Activated CD4-positive, alpha-beta T cell treated with anti-CD3 and anti-CD28 coated beads, Interleukin-2, amount 50 U/mL, for 16 hours (primary cell): Measurements from ENCODE around the gene TTC34.

Experiments used
- DNase-seq: peaks from one replicate; pipeline ENCODE4 v3.0.0-alpha.2; 2020

The TTC34 gene

DNA sequence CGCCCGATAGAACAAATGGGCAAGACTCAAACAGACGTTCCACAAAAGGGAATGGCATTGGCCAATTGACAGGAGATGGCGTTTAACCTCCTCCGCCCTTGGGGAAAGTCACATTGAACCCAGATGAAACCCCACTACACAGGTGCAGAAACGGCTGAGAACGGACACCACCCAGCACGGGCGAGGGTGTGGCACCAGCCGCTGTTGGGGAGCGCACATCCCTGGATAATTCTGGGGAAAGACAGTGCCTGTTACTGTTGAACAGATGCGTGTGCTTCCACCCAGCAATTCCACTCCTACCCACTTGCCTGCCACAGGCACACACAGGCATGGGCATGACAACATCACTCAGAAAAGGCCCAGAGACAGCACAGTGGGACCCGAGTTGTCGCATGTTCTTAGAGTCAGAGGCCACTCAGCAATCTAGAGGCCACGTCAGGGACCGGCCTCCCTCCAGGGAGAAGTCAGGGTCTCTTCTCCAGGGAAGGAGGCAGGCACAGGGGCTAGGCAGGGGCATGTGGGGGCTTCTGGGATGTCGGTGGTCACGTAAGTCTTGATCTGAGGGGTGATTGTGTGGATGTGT is 199.7 kb downstream of the TTC34 start:
- no peak for DNase-seq

GRCh38 chr1:2598329-2598931 is 203.1 kb downstream of the TTC34 start:
- no peak for DNase-seq

DNA sequence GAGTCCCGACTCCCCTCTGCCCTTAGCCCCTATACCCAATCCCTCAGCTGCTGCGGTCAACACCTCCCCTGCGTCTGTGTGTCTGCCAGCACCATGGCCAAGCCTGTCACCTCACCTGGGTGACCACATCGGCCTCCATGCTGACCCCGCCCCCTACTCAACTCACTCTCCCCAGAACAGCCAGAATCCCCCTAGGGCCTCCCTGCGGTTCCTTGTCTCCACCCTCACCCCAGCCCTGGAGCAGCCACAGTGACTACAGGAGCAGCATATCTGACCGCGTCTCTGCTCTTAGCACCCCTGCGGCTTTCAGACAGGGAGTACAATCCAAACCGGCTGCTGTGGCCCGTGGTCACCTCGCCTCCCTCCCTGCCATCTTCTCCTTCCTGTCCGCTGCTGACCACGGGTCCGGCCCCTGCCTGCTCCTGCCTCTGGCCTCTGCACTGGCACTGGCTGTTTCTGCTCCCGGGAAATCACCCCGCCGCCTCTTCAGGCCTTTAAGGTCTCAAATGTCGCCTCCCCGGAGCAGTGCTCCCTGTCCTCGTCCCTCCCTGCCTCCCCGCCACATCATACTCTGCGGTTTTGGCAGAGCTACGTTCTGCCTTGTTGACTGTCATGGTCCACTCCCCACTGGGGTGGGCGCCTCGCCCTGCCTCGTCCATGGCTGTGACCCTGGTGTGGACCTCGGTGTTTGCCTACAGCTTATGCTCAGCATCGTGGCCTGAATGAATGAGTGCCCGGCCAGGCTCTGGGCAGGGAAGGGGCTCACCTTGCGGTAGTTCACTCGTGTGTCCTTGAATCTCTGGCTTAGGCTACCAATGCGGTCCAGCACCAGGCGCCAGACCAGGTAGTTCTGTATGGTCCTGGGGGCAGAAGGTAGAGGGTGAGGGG is 203.8 kb downstream of the TTC34 start:
- no peak for DNase-seq

DNA sequence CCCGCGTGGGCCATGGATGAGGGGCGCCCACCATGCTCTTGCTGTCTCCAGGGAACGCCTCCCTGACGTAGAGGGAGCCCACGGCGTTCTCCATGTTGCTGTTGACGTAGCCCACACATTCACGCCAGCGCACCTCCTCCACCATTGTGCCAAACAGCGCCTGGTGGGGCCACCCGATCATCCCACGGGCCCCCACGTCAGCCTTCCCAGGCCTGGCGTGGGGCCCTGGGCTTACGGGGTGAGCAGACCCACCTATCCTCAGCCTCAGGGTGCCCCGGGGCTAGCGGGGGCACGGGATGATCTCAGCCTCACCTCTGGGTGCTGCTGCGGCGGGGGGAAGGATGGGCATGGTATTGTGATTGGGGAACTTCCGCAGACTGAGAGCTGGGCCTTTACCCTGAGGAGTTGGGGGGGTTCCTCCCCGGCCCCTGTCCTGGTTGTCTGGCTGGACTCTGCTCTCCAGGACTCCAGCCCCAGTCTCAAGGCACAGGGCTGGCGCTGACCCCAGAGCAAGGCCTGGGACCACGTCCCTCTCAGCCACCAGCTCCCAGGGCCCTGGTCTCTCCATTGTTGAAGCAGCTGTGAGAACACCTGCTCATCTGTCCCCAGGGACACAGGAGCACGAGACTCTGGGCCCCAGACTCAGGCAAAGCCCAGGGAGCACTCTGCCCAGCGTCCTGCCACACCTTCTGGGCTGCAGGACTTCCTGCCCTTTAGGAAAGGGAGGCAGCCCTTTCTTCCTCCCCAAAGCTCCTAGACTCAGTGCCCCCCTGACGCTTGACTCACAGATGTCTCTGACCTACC is 204.8 kb downstream of the TTC34 start:
- DNase-seq: no peak

DNA sequence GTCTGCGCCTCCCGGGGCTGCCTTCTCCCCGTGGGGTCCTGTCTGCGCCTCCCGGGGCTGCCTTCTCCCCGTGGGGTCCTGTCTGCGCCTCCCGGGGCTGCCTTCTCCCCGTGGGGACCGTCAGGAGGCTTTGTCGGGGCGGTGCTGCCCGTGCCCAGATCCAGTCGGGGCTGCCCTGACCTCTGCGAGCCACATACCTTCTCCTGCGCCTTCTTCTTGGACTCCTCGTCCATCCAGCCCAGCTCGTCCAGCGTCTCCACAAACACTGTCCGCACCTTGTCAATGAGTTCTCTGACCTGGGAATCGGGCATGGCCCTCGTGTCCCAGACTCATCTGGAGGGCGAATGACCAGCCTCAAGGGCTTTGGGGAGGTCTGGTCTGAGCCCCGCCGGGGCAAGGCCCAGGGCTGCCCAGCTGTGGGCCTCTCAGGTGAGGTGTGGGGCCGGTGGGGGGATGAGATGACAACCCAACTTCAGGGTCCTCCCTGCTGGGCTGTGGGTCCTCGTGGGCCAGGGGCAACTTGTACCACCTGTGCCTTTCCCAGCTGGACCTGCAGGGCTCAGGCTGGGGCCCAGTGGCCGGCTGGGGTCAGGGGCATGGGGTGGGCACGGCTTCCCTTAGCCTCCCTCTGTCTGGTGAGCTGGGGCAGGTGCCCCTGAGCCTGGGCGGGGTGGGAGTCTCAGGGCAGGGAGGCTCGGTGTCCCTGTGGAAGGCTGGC is 205.5 kb downstream of the TTC34 start:
- DNase-seq: no peak

DNA sequence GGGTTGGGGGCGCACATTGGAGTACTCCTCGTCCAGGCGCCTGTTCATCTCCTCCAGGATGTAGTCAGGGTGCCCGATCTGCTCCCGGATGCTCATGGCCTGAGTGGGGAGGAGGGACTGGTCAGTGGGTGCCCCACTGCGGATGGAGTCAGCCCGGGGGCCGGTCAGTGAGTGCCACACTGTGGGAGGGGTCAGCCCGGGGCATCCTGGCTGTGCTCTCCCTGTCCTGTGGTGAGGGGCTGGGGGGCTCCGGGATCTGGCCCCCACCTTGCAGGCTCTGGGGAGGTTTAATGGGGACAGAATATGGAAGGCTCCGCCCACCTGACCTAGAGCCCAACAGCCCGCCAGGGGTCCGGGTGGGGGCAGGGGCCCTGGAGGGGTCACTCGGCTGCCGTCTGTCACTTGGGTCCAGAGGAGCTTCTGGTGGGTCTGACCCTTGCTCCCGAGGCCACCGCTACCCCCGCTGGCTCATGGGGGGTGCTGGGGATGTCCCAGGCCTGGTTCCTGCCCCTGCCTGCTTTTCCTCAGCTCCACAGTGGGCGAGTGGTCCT is 206.2 kb downstream of the TTC34 start:
- DNase-seq: no peak

- DNase-seq: no peak
Measured at GRCh38 chr1:2594641-2595131, 206.8 kb downstream of the TTC34 start.

- no peak for DNase-seq
Measured at GRCh38 chr1:2594001-2594640, 207.4 kb downstream of the TTC34 start.

GRCh38 chr1:2593251-2593878 is 208.1 kb downstream of the TTC34 start:
- no peak for DNase-seq

DNA sequence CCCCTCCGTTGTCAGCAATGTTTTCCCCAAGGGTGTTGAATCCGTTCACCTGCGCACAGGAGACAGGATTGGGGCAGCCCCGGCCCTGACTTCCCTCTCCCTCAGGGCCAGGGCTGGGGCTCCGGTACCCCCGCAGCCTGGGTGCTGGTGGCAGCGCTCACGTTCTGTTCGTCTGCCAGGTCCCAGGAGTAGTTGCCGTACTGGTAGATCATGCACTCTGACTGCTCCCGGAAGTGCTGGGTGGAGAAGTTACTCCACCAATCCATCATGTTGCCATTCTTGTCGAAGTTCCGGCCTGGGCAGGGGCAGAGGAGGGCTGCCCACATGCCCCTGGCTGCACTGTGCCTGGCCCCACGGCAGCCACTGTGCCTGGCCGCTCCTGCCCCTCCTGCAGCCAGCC is 208.8 kb downstream of the TTC34 start:
- DNase-seq: no peak

- DNase-seq: no peak
Measured at GRCh38 chr1:2591581-2592261, 209.8 kb downstream of the TTC34 start.

DNA sequence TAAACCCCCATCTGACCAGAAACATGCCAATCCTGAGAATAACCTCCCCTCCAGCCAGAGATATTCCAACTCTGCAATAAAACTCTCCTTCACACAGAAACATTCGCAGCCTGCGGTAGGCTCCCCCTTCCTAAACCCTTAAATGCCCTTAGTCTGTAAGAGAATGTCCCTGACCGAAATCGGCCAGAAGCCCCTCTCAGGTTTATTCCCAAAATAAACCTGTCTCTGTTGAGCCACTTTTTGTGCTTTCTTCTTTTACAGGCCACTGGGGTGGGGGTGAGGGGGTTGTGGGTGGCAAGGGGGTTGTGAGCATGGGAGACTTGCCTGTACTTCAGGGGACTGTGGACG is 210.3 kb downstream of the TTC34 start:
- DNase-seq: no peak

GRCh38 chr1:2590233-2591141 is 211.0 kb downstream of the TTC34 start:
- DNase-seq: no peak

DNA sequence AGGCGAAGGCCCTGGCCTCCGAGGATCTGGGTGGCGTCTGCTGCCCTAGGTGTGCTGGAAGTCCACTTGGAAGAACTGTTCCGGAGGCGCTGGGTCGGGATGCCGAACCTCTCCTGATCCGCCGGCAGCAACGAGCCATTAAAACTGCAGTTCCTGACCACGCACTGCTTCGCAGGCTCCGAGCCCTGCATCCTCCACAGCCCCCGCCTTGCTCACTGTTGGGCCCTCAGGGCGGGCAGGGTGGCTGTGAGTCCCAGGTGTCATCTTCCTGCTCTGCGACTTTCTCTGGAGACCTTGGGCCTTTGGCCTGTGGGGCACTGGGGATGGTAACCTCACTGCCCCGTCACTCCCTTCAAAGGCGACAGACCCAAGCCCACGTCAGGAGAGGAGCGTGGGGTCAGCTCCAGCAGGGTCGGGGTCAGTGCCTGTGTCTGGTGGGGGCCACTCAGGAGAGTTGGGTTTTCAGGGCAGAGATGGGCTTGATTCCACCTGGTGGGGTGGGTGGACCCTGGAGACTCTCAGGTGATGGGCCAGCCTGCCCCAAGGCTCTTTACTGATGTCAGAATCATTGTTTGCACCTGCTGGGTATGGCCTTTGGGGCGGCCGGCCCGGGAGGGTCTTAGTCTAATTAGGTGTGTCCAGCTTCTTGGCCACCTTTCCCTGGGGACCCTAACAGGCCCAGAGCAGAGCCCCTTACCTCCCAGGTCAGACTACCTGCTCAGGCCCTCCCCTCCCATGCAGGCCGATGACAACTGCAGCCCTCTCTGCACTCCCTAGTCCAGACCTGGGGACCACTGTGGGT is 211.9 kb downstream of the TTC34 start:
- DNase-seq: no peak

GRCh38 chr1:2588661-2589430 is 212.6 kb downstream of the TTC34 start:
- DNase-seq: no peak

DNA sequence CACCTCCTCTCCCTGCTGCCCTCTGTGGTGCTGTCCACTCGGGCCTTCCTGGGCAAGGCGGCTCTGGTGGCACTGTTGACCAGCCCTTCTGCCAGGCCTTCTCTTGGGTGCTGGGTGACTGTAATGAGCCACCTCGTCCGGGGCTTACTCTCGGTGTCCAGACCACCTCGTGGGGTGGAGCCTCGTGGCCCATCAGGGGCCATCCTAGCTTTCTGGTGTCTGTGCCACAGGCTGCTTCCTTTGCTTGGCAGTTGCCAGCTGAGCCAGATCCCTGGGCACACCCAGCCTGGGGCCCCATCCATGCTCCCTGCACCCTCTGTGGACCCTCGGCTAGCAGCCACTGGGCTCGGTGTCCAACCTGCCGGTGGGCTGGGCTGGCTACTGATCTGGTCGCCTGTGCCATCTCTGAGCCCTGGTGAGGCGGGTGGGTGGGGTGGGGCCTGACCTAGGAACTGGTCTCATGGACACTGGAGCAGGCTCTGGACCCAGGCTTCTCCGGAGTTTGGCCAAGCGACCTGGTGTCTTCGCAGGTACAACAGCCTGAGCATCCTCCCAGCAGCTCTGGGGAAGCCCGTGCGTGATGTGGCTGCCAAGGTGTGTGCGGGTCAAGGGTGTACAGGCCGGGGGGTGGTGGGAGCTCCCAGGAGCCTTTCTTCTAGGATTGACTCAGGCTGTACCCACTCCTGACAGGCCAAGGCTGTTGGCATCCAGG is 213.5 kb downstream of the TTC34 start:
- no peak for DNase-seq
